Spleen (tissue), 7 donors: Measurements from ENCODE around the gene DNAJB7.

ENCODE experiments used
- CTCF ChIP-seq, 11 experiments: fragments of 200-600 bp in 7 of 11; fragments of 450-650 bp in 4 of 11; sonication (generic) in 4 of 11; IDR thresholded peaks in 8 of 11; conservative IDR thresholded peaks in 3 of 11; 1 replicate in 7 of 11; 2 replicates in 4 of 11; pipeline versions ENCODE4 v1.4.0 to v1.8.0; 2016 to 2021; ENCODE audit warnings: antibody characterized with exemption in 11 of 11, inconsistent platforms in 4 of 11, mild to moderate bottlenecking in 1 of 11
- POLR2A ChIP-seq, 3 donors: fragments of 450-650 bp; IDR thresholded peaks; one replicate each; pipeline ENCODE4 v1.5.1; 2017; ENCODE audit warnings: antibody characterized with exemption in 3 of 3, mild to moderate bottlenecking in 1 of 3
- POLR2AphosphoS5 ChIP-seq, 3 donors: sonication (generic); formaldehyde crosslinking; IDR thresholded peaks; one replicate each; pipeline ENCODE4 v1.5.1; 2017; ENCODE audit warnings: antibody characterized with exemption in 3 of 3
- donor health status: DM: no; HTN: no; CAD: no; lungs with moderate emphysema.
- donor health status: DM: no; HTN: no; CAD: no.
- donor health status: DM: no; HTN: no; CAD: no.

DNA sequence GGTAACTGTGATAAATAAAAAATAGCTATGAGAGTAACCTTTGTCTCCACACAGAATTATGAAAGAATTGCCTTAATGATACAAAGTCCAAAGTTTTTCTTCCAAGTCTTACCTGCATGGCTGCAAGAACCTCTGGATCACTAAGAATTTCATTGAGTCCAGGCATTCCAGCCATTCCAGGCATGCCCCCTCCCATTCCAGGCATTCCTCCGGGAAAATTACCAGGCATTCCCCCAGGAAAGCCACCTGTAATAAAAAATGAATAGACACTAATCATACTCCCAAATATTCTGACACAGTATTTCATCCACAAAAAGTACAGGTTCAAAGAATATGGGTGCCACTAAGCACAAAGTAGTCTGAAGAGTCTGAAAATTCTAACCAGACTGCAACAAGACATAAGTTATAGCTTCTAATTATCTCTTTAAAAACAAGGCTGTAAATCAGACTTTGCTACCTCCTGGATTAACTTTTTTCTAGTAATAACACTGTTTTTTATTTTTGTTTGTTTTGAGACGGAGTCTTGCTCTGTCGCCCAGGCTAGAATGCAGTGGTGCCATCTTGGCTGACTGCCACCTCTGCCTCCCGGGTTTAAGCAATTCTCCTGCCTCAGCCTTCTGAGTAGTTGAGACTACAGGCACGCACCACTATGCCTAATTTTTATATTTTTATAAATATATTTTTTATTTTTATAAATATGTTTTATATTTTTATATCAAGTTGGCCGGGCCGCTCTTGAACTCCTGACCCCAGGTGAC lies 34.8 kb downstream of the DNAJB7 start:
- TF ChIP-seq CTCF (IDR thresholded peaks at IDR 0.05 in 8 of 11, conservative IDR thresholded peaks at IDR 0.05 in 3 of 11) (no peak), POLR2AphosphoS5 (IDR thresholded peaks at IDR 0.05) (no peak), POLR2A (IDR thresholded peaks at IDR 0.05) (no peak)
